ENCODE results near the gene ARPP21.
"Not testable (repeated sequence)": the region's sequence is repeated elsewhere in the genome, so short reads cannot be mapped to it uniquely, and the experiment has no call there.

Gene ARPP21

GRCh38 chr3:35639254-35640186 is at the start of gene ARPP21:
ARPP21 (plus strand) TSS chr3:35639525; CDS start chr3:35681752, 42,227 bp downstream.
- DNase-seq: peak; percentile 37

GRCh38 chr3:35592589-35593295 is 46.6 kb upstream of the ARPP21 start:
- DNase-seq: no peak

- no peak for DNase-seq
Measured at GRCh38 chr3:35594739-35595138, 44.6 kb upstream of the ARPP21 start.

GRCh38 chr3:35596335-35596995 is 42.9 kb upstream of the ARPP21 start:
- no peak for DNase-seq

- DNase-seq: no peak
Measured at GRCh38 chr3:35597490-35597889, 41.8 kb upstream of the ARPP21 start.

- no peak for DNase-seq
Measured at GRCh38 chr3:35598804-35599203, 40.5 kb upstream of the ARPP21 start.

- DNase-seq: no peak
Measured at GRCh38 chr3:35601959-35602358, 37.4 kb upstream of the ARPP21 start.

- DNase-seq: no peak
Measured at GRCh38 chr3:35602395-35602936, 36.9 kb upstream of the ARPP21 start.

GRCh38 chr3:35616346-35616745 is 23.0 kb upstream of the ARPP21 start:
- DNase-seq: no peak

- DNase-seq: no peak
Measured at GRCh38 chr3:35617370-35617769, 22.0 kb upstream of the ARPP21 start.

- not testable (repeated sequence) for DNase-seq
Measured at GRCh38 chr3:35620238-35620637, 19.1 kb upstream of the ARPP21 start.

GRCh38 chr3:35624698-35625097 is 14.6 kb upstream of the ARPP21 start:
- DNase-seq: no peak

- DNase-seq: no peak
Measured at GRCh38 chr3:35633332-35634124, 5.8 kb upstream of the ARPP21 start.

GRCh38 chr3:35635407-35635806 is 3.9 kb upstream of the ARPP21 start:
- DNase-seq: no peak

GRCh38 chr3:35635926-35636683 is 3.2 kb upstream of the ARPP21 start:
- DNase-seq: no peak

- DNase-seq: no peak
Measured at GRCh38 chr3:35638251-35638979, 910 bp upstream of the ARPP21 start.

- DNase-seq: no peak
Measured at GRCh38 chr3:35638980-35639253, 408 bp upstream of the ARPP21 start.

GRCh38 chr3:35640190-35641165 is 1.2 kb downstream of the ARPP21 start:
- DNase-seq: no peak

GRCh38 chr3:35641331-35641730 is 2.0 kb downstream of the ARPP21 start:
- no peak for DNase-seq
